ENCODE measurements around the gene ATRNL1.

The ATRNL1 gene

GRCh38 chr10:115833119-115833518, 740.0 kb downstream of the ATRNL1 start:
- TF ChIP-seq CTCF (IDR thresholded peaks at IDR 0.05; ENCODE audit: low read length) (no peak), EZH2 (IDR thresholded peaks at IDR 0.05; ENCODE audit: borderline replicate concordance, low read length) (no peak)
- no peaks in the 10 kb centered on the region for H4K20me1 ChIP-seq (ENCODE audit: insufficient read depth, low read length)
- H3K9me3 ChIP-seq (ENCODE audit: low read length) = no peaks in the 10 kb centered on the region
- no peaks in the 10 kb centered on the region for H3K4me1 ChIP-seq (ENCODE audit: insufficient read depth, low read length, severe bottlenecking)
- no peak overlapping the region for H3K27ac ChIP-seq (ENCODE audit: low read depth, low read length, poor library complexity, severe bottlenecking)
- H3K9ac ChIP-seq (ENCODE audit: low read length) = no peak overlapping the region
- no peak overlapping the region for H3K4me2 ChIP-seq (ENCODE audit: low read length)
- no peak overlapping the region for H2AFZ ChIP-seq (ENCODE audit: low read length)
- H3K4me3 ChIP-seq (ENCODE audit: low read depth, low read length, poor library complexity, severe bottlenecking) = no peak overlapping the region
- H3F3A ChIP-seq (ENCODE audit: insufficient read depth, low read length) = no peaks in the 10 kb centered on the region
- H3K27me3 ChIP-seq (ENCODE audit: insufficient read depth, low read length) = no peaks in the 10 kb centered on the region
- no peaks in the 10 kb centered on the region for H3K79me2 ChIP-seq (ENCODE audit: insufficient read depth, low read length)
- no peaks in the 10 kb centered on the region for H3K9me2 ChIP-seq (ENCODE audit: low read depth, low read length)
- no peaks in the 10 kb centered on the region for H3K36me3 ChIP-seq (ENCODE audit: insufficient read depth, low read length)

- TF ChIP-seq CTCF (IDR thresholded peaks at IDR 0.05; ENCODE audit: low read length) (no peak), EZH2 (IDR thresholded peaks at IDR 0.05; ENCODE audit: borderline replicate concordance, low read length) (no peak)
- H3K79me2 ChIP-seq (ENCODE audit: insufficient read depth, low read length) = no peaks in the 10 kb centered on the region
Observed at GRCh38 chr10:115844591-115844990, 751.4 kb downstream of the ATRNL1 start.

GRCh38 chr10:115845921-115846320, 752.8 kb downstream of the ATRNL1 start:
- no peaks in the 10 kb centered on the region for H3F3A ChIP-seq (ENCODE audit: insufficient read depth, low read length)
- no peaks in the 10 kb centered on the region for H4K20me1 ChIP-seq (ENCODE audit: insufficient read depth, low read length)
- H3K9ac ChIP-seq (ENCODE audit: low read length) = no peak overlapping the region
- H3K4me3 ChIP-seq (ENCODE audit: low read depth, low read length, poor library complexity, severe bottlenecking) = no peak overlapping the region
- no peaks in the 10 kb centered on the region for H3K9me3 ChIP-seq (ENCODE audit: low read length)
- H3K4me2 ChIP-seq (ENCODE audit: low read length) = no peak overlapping the region
- TF ChIP-seq EZH2 (IDR thresholded peaks at IDR 0.05; ENCODE audit: borderline replicate concordance, low read length) (no peak), CTCF (IDR thresholded peaks at IDR 0.05; ENCODE audit: low read length) (no peak)
- H3K4me1 ChIP-seq (ENCODE audit: insufficient read depth, low read length, severe bottlenecking) = no peaks in the 10 kb centered on the region
- no peaks in the 10 kb centered on the region for H3K9me2 ChIP-seq (ENCODE audit: low read depth, low read length)
- H2AFZ ChIP-seq (ENCODE audit: low read length) = no peak overlapping the region; the same call in 1 of the 2 replicates
- no peaks in the 10 kb centered on the region for H3K27me3 ChIP-seq (ENCODE audit: insufficient read depth, low read length)
- no peaks in the 10 kb centered on the region for H3K79me2 ChIP-seq (ENCODE audit: insufficient read depth, low read length)
- no peaks in the 10 kb centered on the region for H3K36me3 ChIP-seq (ENCODE audit: insufficient read depth, low read length)
- H3K27ac ChIP-seq (ENCODE audit: low read depth, low read length, poor library complexity, severe bottlenecking) = no peak overlapping the region

More at GRCh38 chr10:115844591-115844990, 751.4 kb downstream of the ATRNL1 start:
- Histone ChIP-seq H3K9me2 (ENCODE audit: low read depth, low read length) (no peaks in the 10 kb centered on the region), H3F3A (ENCODE audit: insufficient read depth, low read length) (no peaks in the 10 kb centered on the region), H2AFZ (ENCODE audit: low read length) (no peak overlapping the region), H3K27ac (ENCODE audit: low read depth, low read length, poor library complexity, severe bottlenecking) (no peak overlapping the region), H3K36me3 (ENCODE audit: insufficient read depth, low read length) (no peaks in the 10 kb centered on the region), H3K4me1 (ENCODE audit: insufficient read depth, low read length, severe bottlenecking) (no peaks in the 10 kb centered on the region), H3K9me3 (ENCODE audit: low read length) (no peaks in the 10 kb centered on the region), H4K20me1 (ENCODE audit: insufficient read depth, low read length) (no peaks in the 10 kb centered on the region), H3K4me2 (ENCODE audit: low read length) (no peak overlapping the region), H3K9ac (ENCODE audit: low read length) (no peak overlapping the region), H3K27me3 (ENCODE audit: insufficient read depth, low read length) (no peaks in the 10 kb centered on the region), H3K4me3 (ENCODE audit: low read depth, low read length, poor library complexity, severe bottlenecking) (no peak overlapping the region)

Data from OCI-LY1 (cell line).